IPS-20b (cell line): ENCODE data around the gene TOMM40L.

Experiments used
- H3K27ac ChIP-seq: one replicate; pipeline ENCODE4 v1.5.1; 2013; ENCODE audit warnings: low read length
- H3K27me3 ChIP-seq: 2 replicates; pipeline ENCODE4 v1.6.1; 2013; ENCODE audit warnings: mild to moderate bottlenecking, low read length, inconsistent platforms; ENCODE audit not compliant: insufficient read depth
- H3K36me3 ChIP-seq: 2 replicates; pipeline ENCODE4 v1.6.1; 2013; ENCODE audit warnings: low read depth, mild to moderate bottlenecking, inconsistent platforms, low read length, moderate library complexity; ENCODE audit not compliant: insufficient read depth
- H3K4me1 ChIP-seq: 2 replicates; pipeline ENCODE4 v1.6.1; 2013; ENCODE audit warnings: mild to moderate bottlenecking, control low read depth, inconsistent platforms, low read length, moderate library complexity; ENCODE audit not compliant: insufficient read depth
- H3K4me3 ChIP-seq: 2 replicates; pipeline ENCODE4 v1.5.1; 2013; ENCODE audit warnings: mild to moderate bottlenecking, low read length, inconsistent platforms
- H3K9ac ChIP-seq: 2 replicates; pipeline ENCODE4 v1.6.1; 2013; ENCODE audit warnings: low read depth, mild to moderate bottlenecking, inconsistent platforms, low read length, moderate library complexity
- H3K9me3 ChIP-seq: 2 replicates; pipeline ENCODE4 v1.6.1; 2013; ENCODE audit warnings: mild to moderate bottlenecking, low read depth, low read length, inconsistent platforms; ENCODE audit not compliant: insufficient read depth

The TOMM40L gene

GRCh38 chr1:161198897-161199431 is 26.9 kb upstream of the TOMM40L start, which contains the start of gene ADAMTS4:
TSS of gene ADAMTS4 (minus strand) at chr1:161199054. CDS start at chr1:161198627, 427 bp downstream.
- Histone ChIP-seq H3K9ac (peak within 1 kb of the TSS; percentile 96; the same call in 1 of the 2 replicates), H3K9me3 (no peaks in the 10 kb centered on the region), H3K4me1 (peaks cover 47% of the 10 kb centered on the region), H3K27me3 (no peaks in the 10 kb centered on the region), H3K36me3 (peaks cover 7% of the 10 kb centered on the region; the same call in 1 of the 2 replicates), H3K27ac (peak within 1 kb of the TSS; percentile 86), H3K4me3 (peak within 1 kb of the TSS; percentile 45; the same call in 1 of the 2 replicates)

- H3K9ac ChIP-seq = peak overlapping the region; percentile 96; the same call in 1 of the 2 replicates
- no peaks in the 10 kb centered on the region for H3K9me3 ChIP-seq
- peaks cover 13% of the 10 kb centered on the region for H3K36me3 ChIP-seq
- H3K4me1 ChIP-seq = peaks cover 47% of the 10 kb centered on the region
- peak overlapping the region; percentile 7; the same call in 1 of the 2 replicates for H3K4me3 ChIP-seq
- no peaks in the 10 kb centered on the region for H3K27me3 ChIP-seq
- peak overlapping the region; percentile 86 for H3K27ac ChIP-seq
Measured at GRCh38 chr1:161199506-161200139, 26.2 kb upstream of the TOMM40L start.

GRCh38 chr1:161200421-161200991 is 25.4 kb upstream of the TOMM40L start:
- peaks cover 47% of the 10 kb centered on the region for H3K4me1 ChIP-seq
- H3K27ac ChIP-seq = peak overlapping the region; percentile 86
- H3K27me3 ChIP-seq = no peaks in the 10 kb centered on the region
- peak overlapping the region; percentile 17; the same call in 1 of the 2 replicates for H3K4me3 ChIP-seq
- H3K36me3 ChIP-seq = peaks cover 22% of the 10 kb centered on the region
- peak overlapping the region; percentile 96; the same call in 1 of the 2 replicates for H3K9ac ChIP-seq
- H3K9me3 ChIP-seq = no peaks in the 10 kb centered on the region

GRCh38 chr1:161200992-161201835 is 24.6 kb upstream of the TOMM40L start:
- Histone ChIP-seq H3K9ac (peak overlapping the region; percentile 96; the same call in 1 of the 2 replicates), H3K27ac (peak overlapping the region; percentile 86), H3K36me3 (peaks cover 29% of the 10 kb centered on the region), H3K4me3 (peak overlapping the region; percentile 80; the same call in 1 of the 2 replicates), H3K4me1 (peaks cover 47% of the 10 kb centered on the region), H3K27me3 (no peaks in the 10 kb centered on the region), H3K9me3 (no peaks in the 10 kb centered on the region)

GRCh38 chr1:161201836-161202712 is 23.8 kb upstream of the TOMM40L start, which contains the start of gene NDUFS2:
TSS of gene NDUFS2 (plus strand) at chr1:161202367. CDS start at chr1:161202386, 19 bp downstream.
- Histone ChIP-seq H3K27me3 (no peaks in the 10 kb centered on the region), H3K9me3 (no peaks in the 10 kb centered on the region), H3K4me3 (peak within 1 kb of the TSS; percentile 80), H3K9ac (peak within 1 kb of the TSS; percentile 96), H3K27ac (peak within 1 kb of the TSS; percentile 86), H3K4me1 (peaks cover 41% of the 10 kb centered on the region), H3K36me3 (peaks cover 38% of the 10 kb centered on the region)

- H3K4me1 ChIP-seq = peaks cover 5% of the 10 kb centered on the region; the same call in 1 of the 2 replicates
- H3K27ac ChIP-seq = no peak overlapping the region
- H3K27me3 ChIP-seq = no peaks in the 10 kb centered on the region
- H3K4me3 ChIP-seq = no peak overlapping the region
- no peak overlapping the region for H3K9ac ChIP-seq
- peaks cover 77% of the 10 kb centered on the region for H3K36me3 ChIP-seq
- H3K9me3 ChIP-seq = no peaks in the 10 kb centered on the region
Measured at GRCh38 chr1:161206411-161207140, 19.3 kb upstream of the TOMM40L start.

- H3K9me3 ChIP-seq = no peaks in the 10 kb centered on the region
- peaks cover 3% of the 10 kb centered on the region; the same call in 1 of the 2 replicates for H3K4me1 ChIP-seq
- H3K36me3 ChIP-seq = peaks cover 83% of the 10 kb centered on the region
- H3K4me3 ChIP-seq = no peak overlapping the region
- no peak overlapping the region for H3K9ac ChIP-seq
- no peaks in the 10 kb centered on the region for H3K27me3 ChIP-seq
- no peak overlapping the region for H3K27ac ChIP-seq
Measured at GRCh38 chr1:161207173-161207572, 18.7 kb upstream of the TOMM40L start.

GRCh38 chr1:161209790-161210409 is 16.0 kb upstream of the TOMM40L start:
- peaks cover 3% of the 10 kb centered on the region; the same call in 1 of the 2 replicates for H3K4me1 ChIP-seq
- no peaks in the 10 kb centered on the region for H3K27me3 ChIP-seq
- no peak overlapping the region for H3K9ac ChIP-seq
- H3K4me3 ChIP-seq = no peak overlapping the region
- no peaks in the 10 kb centered on the region for H3K9me3 ChIP-seq
- H3K27ac ChIP-seq = no peak overlapping the region
- peaks cover 94% of the 10 kb centered on the region for H3K36me3 ChIP-seq

GRCh38 chr1:161214369-161214768 is 11.5 kb upstream of the TOMM40L start:
- Histone ChIP-seq H3K27me3 (no peaks in the 10 kb centered on the region), H3K9me3 (no peaks in the 10 kb centered on the region), H3K36me3 (peaks cover 59% of the 10 kb centered on the region), H3K27ac (no peak overlapping the region), H3K4me1 (peaks cover 13% of the 10 kb centered on the region; the same call in 1 of the 2 replicates), H3K9ac (no peak overlapping the region), H3K4me3 (no peak overlapping the region)

- Histone ChIP-seq H3K27me3 (no peaks in the 10 kb centered on the region), H3K9me3 (no peaks in the 10 kb centered on the region), H3K4me1 (peaks cover 12% of the 10 kb centered on the region; the same call in 1 of the 2 replicates), H3K36me3 (peaks cover 54% of the 10 kb centered on the region), H3K9ac (no peak within 1 kb of the TSS), H3K4me3 (no peak within 1 kb of the TSS), H3K27ac (no peak within 1 kb of the TSS)
Measured at GRCh38 chr1:161215076-161215475, 10.8 kb upstream of the TOMM40L start, which contains the start of gene FCER1G. TSS of gene FCER1G (plus strand) at chr1:161215295. CDS start at chr1:161215322, 27 bp downstream.
